GDM1 (cell line): ENCODE results near the gene FBN1.

Source experiments
- DNase-seq: peaks from one replicate; lab custom pipeline; 2025; lab: John Stamatoyannopoulos, UW

The FBN1 gene

GRCh38 chr15:48396020-48396419, 249.5 kb downstream of the FBN1 start:
- no peak for DNase-seq

DNA sequence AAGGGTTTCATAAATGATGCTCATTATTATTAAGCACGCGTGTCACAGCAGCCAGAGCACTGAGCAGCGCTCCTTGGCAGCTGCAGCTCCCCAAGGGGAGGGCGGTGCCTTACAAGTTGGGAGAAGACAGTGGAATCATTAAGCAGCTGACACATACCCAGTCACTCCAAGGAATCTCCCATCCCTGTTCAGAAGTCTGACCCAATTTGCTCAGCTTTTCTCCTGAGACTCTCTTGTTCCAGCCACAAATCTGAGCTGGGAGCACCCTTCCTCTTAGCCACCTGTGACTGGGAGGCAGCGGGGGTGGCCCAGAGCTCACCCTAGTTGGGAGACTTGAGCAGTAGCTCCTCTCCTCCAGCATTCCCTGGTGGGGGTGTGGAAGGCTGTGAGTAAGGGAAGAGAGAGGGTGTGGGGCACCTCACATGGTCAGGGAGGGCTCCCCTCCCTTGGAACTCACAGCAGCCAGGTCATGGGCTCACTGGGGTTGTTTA, 249.9 kb downstream of the FBN1 start:
- no peak for DNase-seq

- DNase-seq, result no peak
These were observed 250.5 kb downstream of the FBN1 start for GRCh38 chr15:48394970-48395369.

GRCh38 chr15:48393645-48394506, 251.6 kb downstream of the FBN1 start:
- no peak for DNase-seq

- DNase-seq, result no peak
These were observed 253.2 kb downstream of the FBN1 start for GRCh38 chr15:48392356-48392755.

GRCh38 chr15:48391950-48392349, 253.6 kb downstream of the FBN1 start:
- DNase-seq, result no peak

DNA sequence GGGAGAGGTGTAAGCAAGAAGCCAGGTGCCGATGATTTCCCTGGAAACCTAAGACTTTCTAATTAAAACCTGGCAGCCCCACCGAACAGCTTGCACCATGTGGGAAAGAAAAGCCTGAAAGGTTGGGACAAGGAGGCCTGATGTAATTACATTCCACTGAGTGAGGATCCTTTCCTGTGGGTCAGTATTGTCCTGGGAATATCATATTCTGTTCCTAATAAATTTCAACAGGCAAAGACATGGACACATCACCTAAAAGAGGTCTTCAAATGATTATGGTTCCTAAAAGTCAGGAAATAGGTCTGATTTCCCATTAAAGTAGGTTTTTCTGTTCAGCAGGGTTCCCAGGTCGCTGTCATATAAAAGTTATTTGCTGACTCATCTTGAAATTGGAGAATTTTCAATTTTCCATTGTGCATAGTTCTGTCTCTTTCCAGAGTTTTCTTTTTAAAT, 255.8 kb downstream of the FBN1 start:
- no peak for DNase-seq

GRCh38 chr15:48388910-48389309, 256.6 kb downstream of the FBN1 start:
- DNase-seq, result no peak

DNA sequence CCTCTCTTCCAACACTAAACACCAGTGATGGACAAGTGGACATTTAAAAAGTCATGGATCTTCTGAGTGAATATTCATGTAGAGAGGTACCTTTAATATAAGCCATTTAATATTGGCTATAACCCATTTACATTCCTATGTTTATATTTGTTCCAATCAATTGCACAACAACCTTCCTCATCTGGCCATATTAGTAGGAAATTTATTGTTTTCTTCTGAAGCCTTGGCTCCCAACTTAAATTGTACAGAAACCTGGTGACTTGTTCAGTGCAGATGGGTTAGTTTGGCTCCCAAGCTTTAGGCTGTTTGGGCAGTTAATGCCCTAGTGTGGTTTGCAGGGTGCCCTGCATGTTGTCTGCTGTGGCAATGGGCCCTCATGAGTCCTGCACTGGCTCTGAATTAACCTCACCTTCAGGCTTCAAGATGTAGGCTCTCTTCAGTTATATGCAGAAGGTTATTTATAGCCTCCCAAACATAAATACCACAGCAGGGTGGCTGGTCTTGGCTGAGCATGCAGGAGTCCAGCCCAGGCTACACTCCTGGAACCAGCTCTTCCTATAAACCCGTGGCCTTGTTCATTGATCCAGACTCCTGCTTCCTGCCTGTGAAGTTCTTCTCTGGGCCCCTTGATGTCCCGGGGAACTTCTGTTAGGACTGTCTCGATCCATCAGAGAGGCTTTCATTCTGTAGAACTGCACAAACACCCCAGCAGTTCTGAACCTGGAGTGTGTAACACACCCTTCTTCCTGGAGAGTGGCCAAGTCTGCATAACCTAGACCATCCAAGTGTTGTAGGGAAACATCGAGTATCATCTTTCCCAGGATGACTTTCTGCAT, 257.3 kb downstream of the FBN1 start:
- DNase-seq, result no peak

GRCh38 chr15:48385031-48385830, 260.3 kb downstream of the FBN1 start:
- DNase-seq, result no peak

- DNase-seq, result no peak
These were observed 260.9 kb downstream of the FBN1 start for GRCh38 chr15:48384616-48385015.

DNA sequence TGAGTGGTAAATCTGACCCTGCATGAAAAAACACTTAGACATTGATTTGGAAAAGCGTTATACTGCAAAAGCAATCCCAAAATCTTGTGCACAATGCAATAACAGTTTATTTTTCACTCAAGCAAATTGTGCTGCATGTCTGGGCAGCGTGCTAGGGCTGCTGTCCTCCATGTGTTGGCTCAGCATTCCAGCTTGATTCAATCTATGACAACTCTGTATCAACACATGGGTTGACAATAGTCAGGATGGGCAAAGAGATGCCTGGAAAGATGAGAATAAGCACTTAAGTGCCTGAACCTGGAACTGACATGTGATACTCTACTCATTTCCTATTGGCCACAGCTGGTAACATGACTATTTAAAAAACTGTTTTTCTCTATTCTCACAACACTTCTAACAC, 262.5 kb downstream of the FBN1 start:
- DNase-seq, result no peak

DNA sequence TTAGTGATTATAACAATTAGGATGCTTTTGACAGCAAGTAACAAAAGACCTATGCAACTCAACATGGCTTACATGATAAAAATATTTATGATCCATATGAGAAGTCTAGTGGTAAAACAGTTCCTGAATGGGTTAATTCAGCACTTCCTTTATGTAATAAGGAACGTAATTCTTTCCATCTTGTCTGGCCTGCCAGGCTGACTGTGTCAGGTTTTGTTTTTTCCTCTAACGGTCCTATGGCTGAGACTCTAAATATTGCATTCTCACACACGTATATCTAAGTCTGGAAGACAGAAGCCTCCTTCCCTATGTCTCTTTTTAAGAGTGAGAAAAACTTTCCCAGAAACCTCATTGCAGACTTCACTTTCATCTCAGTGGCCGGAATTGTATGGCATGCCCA, 263.6 kb downstream of the FBN1 start:
- DNase-seq, result no peak

GRCh38 chr15:48380198-48380597, 265.3 kb downstream of the FBN1 start:
- no peak for DNase-seq

DNA sequence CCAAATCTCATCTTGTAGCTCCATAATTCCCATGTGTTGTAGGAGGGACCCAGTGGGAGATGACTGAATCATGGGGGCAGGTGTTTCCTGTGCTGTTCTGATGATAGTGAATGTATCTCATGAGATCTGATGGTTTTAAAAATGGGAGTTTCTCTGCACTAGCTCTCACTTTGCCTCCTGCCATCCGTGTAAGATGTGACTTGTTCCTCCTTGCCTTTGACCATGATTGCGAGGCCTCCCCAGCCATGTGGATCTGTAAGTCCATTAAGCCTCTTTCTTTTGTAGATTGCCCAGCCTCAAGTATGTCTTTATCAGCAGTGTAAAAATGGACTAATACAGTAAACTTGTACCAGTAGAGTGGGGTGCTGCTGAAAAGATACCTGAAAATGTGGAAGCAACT, 269.7 kb downstream of the FBN1 start:
- DNase-seq, result no peak

GRCh38 chr15:48374472-48374871, 271.0 kb downstream of the FBN1 start:
- DNase-seq, result no peak

DNA sequence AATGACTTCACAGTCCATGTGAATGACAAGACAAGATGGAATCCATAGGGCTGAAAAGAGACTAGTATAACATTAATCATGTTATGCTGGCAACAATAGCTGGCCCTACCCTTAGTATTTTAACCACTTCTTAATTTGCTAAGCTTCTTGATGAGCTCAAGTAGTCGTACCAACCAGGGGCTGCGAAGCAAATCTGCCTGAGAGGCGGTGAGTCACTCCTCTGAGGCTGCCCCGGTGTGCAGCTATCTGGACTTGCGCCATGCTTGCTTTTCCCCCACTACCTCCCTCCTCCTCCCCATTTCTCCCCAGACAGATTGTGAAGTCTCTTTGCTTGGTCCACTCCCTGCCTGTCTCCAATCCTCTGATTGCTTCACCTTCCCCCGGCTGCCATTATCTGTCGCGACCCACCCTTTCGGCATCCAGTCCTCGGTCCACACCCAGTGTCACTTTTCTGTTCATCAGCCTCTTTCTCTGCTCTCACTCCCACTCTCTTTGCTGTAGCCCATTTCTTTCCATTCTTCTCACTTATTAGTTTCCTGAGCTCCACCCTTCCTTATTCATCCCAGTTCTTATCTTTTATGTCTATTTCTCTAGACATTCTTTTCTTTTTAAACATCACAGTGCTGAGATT, 271.6 kb downstream of the FBN1 start:
- DNase-seq, result no peak

DNA sequence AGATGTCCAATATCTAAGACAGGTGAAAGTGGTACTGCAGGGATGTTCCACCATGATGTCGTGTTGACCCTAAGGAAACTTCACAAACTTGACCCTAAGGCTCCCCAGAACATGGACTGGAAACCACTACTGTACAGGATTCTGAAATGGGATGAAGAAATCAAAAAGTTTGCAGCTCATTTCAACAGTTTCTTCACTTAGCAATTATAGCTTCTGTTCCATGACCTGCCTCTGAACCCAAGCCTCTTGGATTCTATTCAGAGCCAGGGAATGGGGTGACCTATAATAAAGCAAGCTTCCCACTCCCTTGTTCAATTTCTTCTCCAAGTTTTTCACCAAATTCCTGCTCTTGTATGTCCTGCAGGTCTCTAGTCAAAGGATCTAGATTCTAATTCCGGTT, 273.5 kb downstream of the FBN1 start:
- DNase-seq, result no peak

DNA sequence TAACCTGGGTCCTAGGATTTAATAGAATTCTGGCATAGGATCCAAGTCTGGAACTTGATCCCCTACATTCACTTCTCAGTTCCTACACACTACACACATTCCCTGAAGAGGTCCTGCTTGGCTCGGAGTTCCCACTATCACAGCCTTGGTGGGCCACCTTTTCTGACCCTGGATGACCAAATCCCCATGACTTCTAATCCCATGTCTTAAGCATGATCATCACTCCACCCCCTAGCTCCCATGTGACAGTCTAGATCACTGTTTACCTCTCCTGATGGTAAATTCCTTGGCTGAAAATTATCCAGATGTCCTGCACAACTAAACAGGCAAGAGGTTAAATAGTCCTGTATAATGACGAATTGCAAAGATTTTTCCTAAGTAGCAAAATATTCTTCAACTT, 274.0 kb downstream of the FBN1 start:
- no peak for DNase-seq

- DNase-seq, result no peak
These were observed 275.0 kb downstream of the FBN1 start for GRCh38 chr15:48370460-48370859.

DNA sequence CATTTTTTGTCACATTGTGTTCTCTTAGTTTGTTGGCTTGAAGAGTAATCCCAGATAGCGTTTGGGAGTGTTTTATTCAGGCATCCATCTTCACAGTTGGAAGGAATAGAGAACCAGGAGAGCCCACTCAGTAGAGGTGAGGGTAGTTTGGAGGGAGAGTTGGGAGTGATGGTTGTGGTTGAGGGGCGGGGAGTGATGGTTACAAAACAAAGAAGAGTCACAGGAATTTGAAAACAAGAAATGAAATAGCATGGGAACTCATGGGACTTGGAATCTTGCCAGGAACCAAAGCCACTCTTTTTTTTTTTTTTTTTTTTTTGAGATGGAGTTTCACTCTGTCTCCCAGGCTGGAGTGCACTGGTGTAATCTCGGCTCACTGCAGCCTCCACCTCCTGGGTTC, 278.0 kb downstream of the FBN1 start:
- no peak for DNase-seq
